22Rv1 (cell line): Measurements from ENCODE around the gene OAT.

ENCODE experiments used
- CTCF ChIP-seq: fragments of 450-650 bp; IDR thresholded peaks from 2 replicates; pipeline ENCODE4 v1.5.1; 2017; ENCODE audit warnings: mild to moderate bottlenecking
- ZFX ChIP-seq: fragments of 450-650 bp; IDR thresholded peaks from 2 replicates; pipeline ENCODE4 v1.6.1; 2017; ENCODE audit warnings: antibody characterized with exemption, borderline replicate concordance

DNA sequence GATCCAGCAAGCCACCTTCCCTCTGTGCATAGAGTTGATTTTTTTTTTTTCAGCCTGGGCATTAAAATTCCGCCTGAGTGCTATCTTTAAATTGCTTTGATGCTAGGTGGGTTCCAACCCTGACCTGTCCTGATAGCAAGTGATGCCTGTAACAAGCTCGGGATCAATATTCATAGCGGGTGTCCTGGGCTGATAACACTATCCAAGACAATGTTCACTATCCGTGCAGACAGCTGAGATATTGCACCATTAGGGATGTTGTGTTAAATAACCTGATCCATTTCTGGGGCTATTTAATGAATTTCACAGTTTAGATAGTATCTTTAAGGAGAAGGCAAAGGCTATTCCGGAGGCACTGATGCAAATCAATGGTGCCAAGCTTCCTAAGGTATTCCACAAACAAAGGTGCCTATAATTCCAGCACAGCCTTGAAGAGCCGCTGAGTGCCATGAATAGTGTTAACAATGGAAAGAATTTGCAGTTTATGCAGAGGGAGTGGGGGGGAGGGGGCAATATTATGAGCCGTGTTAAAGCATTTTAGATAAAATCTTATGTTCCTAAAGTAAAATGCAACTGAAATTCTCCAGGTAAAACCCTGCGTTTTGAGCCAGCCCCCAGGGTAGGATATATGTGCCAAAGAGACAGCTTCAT, 35.4 kb upstream of the OAT start:
- TF ChIP-seq CTCF, result no peak
- TF ChIP-seq ZFX, result no peak
